ENCODE results near the gene DDX20.

DNA sequence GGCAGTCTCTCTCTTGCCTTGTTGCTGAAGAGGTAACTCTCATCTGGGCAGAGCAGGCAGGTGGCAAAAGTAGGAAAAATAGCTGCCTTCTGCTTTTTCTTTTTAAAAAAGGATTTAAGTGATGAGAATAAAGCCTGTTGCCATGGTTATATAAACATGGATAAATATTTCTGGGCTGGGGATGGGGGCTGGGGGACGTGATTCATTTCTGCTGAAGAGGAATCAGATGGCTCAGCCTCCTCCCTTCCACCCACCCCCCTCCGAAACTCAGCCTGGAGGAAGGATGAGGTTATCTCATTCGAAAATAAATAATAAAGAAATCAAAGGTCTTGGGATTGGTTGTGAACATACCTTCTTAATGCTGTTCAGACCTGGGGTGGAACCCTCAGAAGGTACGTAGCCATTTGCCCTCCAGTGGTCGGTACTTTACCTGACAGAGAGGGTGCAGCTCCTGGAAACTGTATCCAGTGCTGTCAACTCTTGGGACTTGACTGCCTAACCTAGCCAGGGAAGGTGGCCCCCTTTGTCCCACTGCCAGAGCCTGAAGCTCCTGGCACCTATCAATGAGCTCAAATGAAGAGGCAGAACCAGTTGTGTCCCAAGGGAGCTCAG is 12.7 kb upstream of the DDX20 start:
- TF ChIP-seq, protein P1, sequence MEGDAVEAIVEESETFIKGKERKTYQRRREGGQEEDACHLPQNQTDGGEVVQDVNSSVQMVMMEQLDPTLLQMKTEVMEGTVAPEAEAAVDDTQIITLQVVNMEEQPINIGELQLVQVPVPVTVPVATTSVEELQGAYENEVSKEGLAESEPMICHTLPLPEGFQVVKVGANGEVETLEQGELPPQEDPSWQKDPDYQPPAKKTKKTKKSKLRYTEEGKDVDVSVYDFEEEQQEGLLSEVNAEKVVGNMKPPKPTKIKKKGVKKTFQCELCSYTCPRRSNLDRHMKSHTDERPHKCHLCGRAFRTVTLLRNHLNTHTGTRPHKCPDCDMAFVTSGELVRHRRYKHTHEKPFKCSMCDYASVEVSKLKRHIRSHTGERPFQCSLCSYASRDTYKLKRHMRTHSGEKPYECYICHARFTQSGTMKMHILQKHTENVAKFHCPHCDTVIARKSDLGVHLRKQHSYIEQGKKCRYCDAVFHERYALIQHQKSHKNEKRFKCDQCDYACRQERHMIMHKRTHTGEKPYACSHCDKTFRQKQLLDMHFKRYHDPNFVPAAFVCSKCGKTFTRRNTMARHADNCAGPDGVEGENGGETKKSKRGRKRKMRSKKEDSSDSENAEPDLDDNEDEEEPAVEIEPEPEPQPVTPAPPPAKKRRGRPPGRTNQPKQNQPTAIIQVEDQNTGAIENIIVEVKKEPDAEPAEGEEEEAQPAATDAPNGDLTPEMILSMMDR (IDR thresholded peaks at IDR 0.05): no peak
- TF ChIP-seq POLR2A (IDR thresholded peaks at IDR 0.05): no peak
